ENCODE data around the gene HTR7.

Gene HTR7

DNA sequence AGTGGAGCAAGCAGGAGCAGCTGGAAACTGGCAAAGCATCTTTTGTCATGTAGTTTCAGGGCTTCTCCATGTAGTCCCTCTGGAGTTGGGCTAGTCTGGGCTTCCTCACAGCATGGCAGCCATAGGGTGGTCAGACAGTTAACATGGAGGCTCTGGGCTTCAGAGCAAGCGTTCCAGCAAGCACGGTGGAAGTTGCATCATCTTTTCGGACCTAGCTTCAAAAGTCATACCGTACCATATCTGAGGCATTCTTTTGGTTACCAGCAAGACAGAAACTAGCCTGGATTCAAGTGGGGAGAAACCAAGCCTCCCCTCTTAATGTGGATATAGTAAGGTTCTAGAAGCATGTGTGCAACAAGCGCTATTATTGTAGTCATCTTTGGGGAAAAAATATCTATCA, 135.0 kb downstream of the HTR7 start:
- Histone ChIP-seq H3K27ac (ENCODE audit: low read depth, low read length) (no peak overlapping the region), H3K9ac (ENCODE audit: low read length) (no peak overlapping the region), H3K4me3 (ENCODE audit: low read depth in 1 of 2, low read length in 2 of 2) (no peak overlapping the region), H3K4me1 (ENCODE audit: insufficient read depth, low read length) (no peaks in the 10 kb centered on the region), H3K27me3 (ENCODE audit: control insufficient read depth in 1 of 2, insufficient read depth in 2 of 2, low read length in 2 of 2) (no peaks in the 10 kb centered on the region), H3K9me3 (ENCODE audit: low read length) (no peaks in the 10 kb centered on the region), H3K36me3 (ENCODE audit: insufficient read depth, low read length) (no peaks in the 10 kb centered on the region)

DNA sequence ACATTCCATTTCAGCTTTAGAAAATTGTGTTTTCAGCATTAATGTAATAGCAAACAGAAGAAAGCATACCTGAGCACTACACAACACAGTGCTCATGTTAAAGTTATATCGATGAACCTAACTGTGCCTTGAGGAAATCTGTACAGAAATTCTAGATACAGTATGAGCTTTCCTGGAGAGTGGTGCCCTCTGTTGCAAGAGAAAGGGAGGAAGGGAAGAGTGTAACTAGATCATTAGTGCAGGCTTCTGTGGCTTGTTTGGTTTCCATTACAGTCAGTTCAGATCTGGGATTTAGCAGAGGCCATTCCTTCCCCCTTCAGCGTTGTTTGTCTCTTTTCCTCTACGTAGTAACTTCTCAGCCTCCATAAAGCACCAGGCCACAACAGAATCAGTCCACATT, 139.7 kb downstream of the HTR7 start:
- Histone ChIP-seq H3K27ac (ENCODE audit: low read depth, low read length) (no peak overlapping the region), H3K4me1 (ENCODE audit: insufficient read depth, low read length) (no peaks in the 10 kb centered on the region)

DNA sequence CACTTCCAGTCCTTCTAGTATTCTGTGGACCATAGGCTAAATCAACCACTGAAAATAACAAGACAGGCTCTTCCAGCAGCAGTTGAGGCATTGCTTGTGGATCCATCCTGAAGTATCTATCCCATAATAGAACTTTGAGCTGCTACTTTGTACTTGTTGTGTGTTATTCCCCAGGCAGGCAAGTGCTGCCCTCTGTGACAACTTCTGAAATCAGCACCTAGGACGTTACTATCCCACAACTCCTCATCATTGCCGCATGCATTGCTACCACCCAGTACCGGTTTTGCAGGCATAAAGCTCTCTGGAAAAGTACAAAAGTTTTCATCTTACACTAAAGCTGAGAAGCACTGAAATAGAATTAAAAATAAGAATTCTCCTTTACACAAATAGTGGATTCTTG, 145.3 kb downstream of the HTR7 start:
- H3K4me3 ChIP-seq (ENCODE audit: low read depth in 1 of 2, low read length in 2 of 2), result no peak overlapping the region
- H3K36me3 ChIP-seq (ENCODE audit: insufficient read depth, low read length), result no peaks in the 10 kb centered on the region
- no peaks in the 10 kb centered on the region for H3K27me3 ChIP-seq (ENCODE audit: control insufficient read depth in 1 of 2, insufficient read depth in 2 of 2, low read length in 2 of 2)
- no peaks in the 10 kb centered on the region for H3K4me1 ChIP-seq (ENCODE audit: insufficient read depth, low read length)
- H3K27ac ChIP-seq (ENCODE audit: low read depth, low read length), result no peak overlapping the region
- no peak overlapping the region for H3K9ac ChIP-seq (ENCODE audit: low read length)
- H3K9me3 ChIP-seq (ENCODE audit: low read length), result no peaks in the 10 kb centered on the region

More for the DNA sequence above, 139.7 kb downstream of the HTR7 start:
- no peaks in the 10 kb centered on the region for H3K9me3 ChIP-seq (ENCODE audit: low read length)
- H3K36me3 ChIP-seq (ENCODE audit: insufficient read depth, low read length), result no peaks in the 10 kb centered on the region
- no peaks in the 10 kb centered on the region for H3K27me3 ChIP-seq (ENCODE audit: control insufficient read depth in 1 of 2, insufficient read depth in 2 of 2, low read length in 2 of 2)
- no peak overlapping the region for H3K9ac ChIP-seq (ENCODE audit: low read length)
- H3K4me3 ChIP-seq (ENCODE audit: low read depth in 1 of 2, low read length in 2 of 2), result no peak overlapping the region

DNA sequence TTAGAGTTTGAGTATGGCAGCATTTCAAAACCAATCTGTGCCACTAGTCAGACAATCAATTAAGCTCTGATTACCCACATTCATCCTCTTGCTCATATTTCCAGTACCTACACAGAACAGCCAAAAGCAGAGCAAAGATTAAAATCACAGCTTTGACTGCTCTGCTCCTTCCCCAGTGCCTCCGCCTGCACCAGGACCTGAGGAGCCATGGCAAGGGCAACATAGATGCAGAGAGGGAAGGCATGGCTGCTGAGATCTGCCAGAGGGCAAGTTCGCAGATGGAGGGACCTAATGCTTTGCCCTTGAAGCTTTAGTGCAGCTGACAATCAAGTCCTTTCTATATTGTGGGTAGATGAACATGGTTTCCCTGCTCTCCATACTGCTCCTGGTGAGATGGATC, 148.1 kb downstream of the HTR7 start:
- Histone ChIP-seq H3K4me1 (ENCODE audit: insufficient read depth, low read length) (no peaks in the 10 kb centered on the region), H3K4me3 (ENCODE audit: low read depth in 1 of 2, low read length in 2 of 2) (no peak overlapping the region), H3K9me3 (ENCODE audit: low read length) (no peaks in the 10 kb centered on the region), H3K27ac (ENCODE audit: low read depth, low read length) (no peak overlapping the region), H3K9ac (ENCODE audit: low read length) (no peak overlapping the region), H3K27me3 (ENCODE audit: control insufficient read depth in 1 of 2, insufficient read depth in 2 of 2, low read length in 2 of 2) (no peaks in the 10 kb centered on the region), H3K36me3 (ENCODE audit: insufficient read depth, low read length) (no peaks in the 10 kb centered on the region)

DNA sequence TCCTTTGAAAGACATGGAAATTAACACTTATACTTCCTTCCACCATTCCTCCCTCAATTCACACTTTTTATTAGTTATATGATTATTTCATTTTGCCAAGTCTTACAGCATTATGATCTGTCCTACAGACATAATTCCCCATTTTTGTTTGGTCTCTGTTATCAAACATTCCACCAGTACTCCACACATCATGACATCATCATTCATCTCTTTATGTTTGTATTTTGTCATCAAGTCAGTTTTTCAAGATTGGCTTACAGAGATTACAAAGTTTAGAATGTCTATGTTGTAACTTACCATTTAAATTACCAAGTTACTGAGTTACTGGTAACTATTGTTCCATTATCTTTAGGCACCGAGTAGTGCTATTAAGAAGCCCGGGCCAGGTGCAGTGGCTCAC, 150.2 kb downstream of the HTR7 start:
- Histone ChIP-seq H3K27me3 (ENCODE audit: control insufficient read depth in 1 of 2, insufficient read depth in 2 of 2, low read length in 2 of 2) (no peaks in the 10 kb centered on the region), H3K36me3 (ENCODE audit: insufficient read depth, low read length) (no peaks in the 10 kb centered on the region), H3K9me3 (ENCODE audit: low read length) (no peaks in the 10 kb centered on the region), H3K4me3 (ENCODE audit: low read depth in 1 of 2, low read length in 2 of 2) (no peak overlapping the region), H3K9ac (ENCODE audit: low read length) (no peak overlapping the region), H3K4me1 (ENCODE audit: insufficient read depth, low read length) (no peaks in the 10 kb centered on the region), H3K27ac (ENCODE audit: low read depth, low read length) (no peak overlapping the region)

DNA sequence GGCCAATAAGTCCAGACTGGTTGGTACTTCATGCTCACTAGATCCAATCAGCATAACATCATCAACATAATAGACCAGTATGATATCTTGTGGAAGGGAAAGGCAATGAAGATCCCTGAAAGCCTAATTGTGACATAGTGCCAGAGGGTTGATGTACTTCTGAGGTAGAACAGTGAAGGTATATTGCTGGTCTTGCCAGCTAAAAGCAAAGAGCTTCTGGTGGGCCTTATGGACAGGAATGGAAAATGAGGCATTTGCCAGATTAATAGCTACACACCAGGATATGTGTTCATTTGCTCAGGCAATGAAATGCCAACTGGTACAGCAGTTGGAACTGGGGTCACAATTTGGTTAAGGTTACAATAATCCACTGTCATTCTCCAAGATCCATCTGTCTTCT, 156.4 kb downstream of the HTR7 start:
- Histone ChIP-seq H3K27me3 (ENCODE audit: control insufficient read depth in 1 of 2, insufficient read depth in 2 of 2, low read length in 2 of 2) (no peaks in the 10 kb centered on the region), H3K36me3 (ENCODE audit: insufficient read depth, low read length) (no peaks in the 10 kb centered on the region)

DNA sequence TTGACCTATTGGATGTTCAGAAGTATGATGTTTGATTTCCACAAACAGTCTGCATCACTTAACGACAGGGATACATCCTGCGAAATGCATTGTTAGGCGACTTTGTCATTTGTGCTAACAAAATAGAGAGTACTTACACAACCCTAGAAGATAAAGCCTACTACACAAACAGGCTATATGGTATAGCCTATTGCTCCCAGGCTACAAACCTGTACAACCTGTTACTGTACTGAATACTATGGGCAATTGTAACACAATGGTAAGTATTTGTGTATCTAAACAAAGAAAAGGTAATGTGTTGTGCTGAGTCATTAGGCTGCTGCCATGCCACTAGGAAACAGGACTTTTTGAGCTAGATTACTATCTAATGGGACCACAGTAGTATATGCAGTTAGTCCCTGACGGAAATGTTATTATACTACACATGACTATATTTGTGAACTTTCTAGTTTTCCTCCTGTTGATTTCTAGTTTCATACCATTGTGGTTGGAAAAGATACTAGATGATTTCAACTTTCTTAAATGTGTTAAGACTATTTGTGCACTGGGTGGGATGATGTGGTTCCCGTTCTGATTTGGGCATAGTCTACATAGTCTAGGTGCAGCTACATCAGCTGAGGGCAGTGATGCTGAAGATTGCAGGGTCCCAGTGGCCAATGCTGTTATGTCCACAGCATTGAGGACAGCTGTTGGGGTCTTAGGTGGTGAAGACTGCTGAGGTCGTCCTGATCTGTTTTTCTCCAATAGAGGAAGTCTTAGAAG, 161.7 kb downstream of the HTR7 start:
- H3K27me3 ChIP-seq (ENCODE audit: control insufficient read depth in 1 of 2, insufficient read depth in 2 of 2, low read length in 2 of 2), result no peaks in the 10 kb centered on the region
- H3K4me1 ChIP-seq (ENCODE audit: insufficient read depth, low read length), result no peaks in the 10 kb centered on the region
- no peaks in the 10 kb centered on the region for H3K9me3 ChIP-seq (ENCODE audit: low read length)
- H3K9ac ChIP-seq (ENCODE audit: low read length), result no peak overlapping the region
- H3K36me3 ChIP-seq (ENCODE audit: insufficient read depth, low read length), result no peaks in the 10 kb centered on the region
- no peak overlapping the region for H3K27ac ChIP-seq (ENCODE audit: low read depth, low read length)
- no peak overlapping the region for H3K4me3 ChIP-seq (ENCODE audit: low read depth in 1 of 2, low read length in 2 of 2)

More for the DNA sequence above, 156.4 kb downstream of the HTR7 start:
- H3K9me3 ChIP-seq (ENCODE audit: low read length), result no peaks in the 10 kb centered on the region
- no peak overlapping the region for H3K4me3 ChIP-seq (ENCODE audit: low read depth in 1 of 2, low read length in 2 of 2)
- H3K9ac ChIP-seq (ENCODE audit: low read length), result no peak overlapping the region
- H3K4me1 ChIP-seq (ENCODE audit: insufficient read depth, low read length), result no peaks in the 10 kb centered on the region
- no peak overlapping the region for H3K27ac ChIP-seq (ENCODE audit: low read depth, low read length)
